ENCODE data around the gene PNMA6F.

DNA sequence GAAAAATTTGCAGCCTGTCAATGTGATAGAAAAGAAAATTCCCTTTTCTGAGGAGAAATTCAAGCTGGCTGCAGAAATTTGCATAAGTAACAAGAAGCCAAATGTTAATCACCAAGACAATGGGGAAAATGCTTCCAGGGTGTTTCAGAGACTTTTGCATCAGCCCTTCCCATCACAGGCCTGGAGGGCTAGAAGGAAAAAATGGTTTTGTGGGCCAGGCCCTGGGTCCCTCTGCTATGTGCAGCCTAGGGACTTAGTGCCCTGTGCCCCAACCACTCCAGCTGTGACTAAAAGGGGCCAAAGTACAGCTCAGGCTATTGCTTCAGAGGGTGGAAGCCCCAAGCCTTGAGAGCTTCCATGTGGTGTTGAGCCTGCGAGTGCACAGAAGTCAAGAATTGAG is 36.3 kb upstream of the PNMA6F start:
- TF ChIP-seq CTCF (IDR thresholded peaks at IDR 0.05) (no peak), IRF2 (CRISPR knock-in tag; IDR thresholded peaks at IDR 0.05; ENCODE audit: borderline replicate concordance, low read depth) (no peak)
- TF ChIP-seq, protein P1, sequence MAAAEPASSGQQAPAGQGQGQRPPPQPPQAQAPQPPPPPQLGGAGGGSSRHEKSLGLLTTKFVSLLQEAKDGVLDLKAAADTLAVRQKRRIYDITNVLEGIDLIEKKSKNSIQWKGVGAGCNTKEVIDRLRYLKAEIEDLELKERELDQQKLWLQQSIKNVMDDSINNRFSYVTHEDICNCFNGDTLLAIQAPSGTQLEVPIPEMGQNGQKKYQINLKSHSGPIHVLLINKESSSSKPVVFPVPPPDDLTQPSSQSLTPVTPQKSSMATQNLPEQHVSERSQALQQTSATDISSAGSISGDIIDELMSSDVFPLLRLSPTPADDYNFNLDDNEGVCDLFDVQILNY (CRISPR knock-in tag; IDR thresholded peaks at IDR 0.05) = no peak
